Natural killer cell treated with Interleukin-12 subunit alpha and Interleukin-12 subunit beta and Interleukin-15 and Interleukin-18, amount 100 ng/mL, for 72 hours (primary cell): ENCODE measurements around the gene CDC14A. TPM values are rescaled to one million over a fixed set of nuclear protein-coding genes. Genes with fewer than 3 reads are reported as not detected.
"Not testable (repeated sequence)": the region's sequence is repeated elsewhere in the genome, so short reads cannot be mapped to it uniquely, and the experiment has no call there.

ENCODE experiments used
- ATAC-seq, 2 donors: fragments of 150-1000 bp; cut with Tn5 transposase in 1 of 2; sonication (Bioruptor Pico), chemical (Tn5 transposase) in 1 of 2; 2 replicates each; pipeline ENCODE4 v1.10.0; 2021
- DNase-seq: peaks from one replicate; pipeline ENCODE4 v3.0.0; 2022; ENCODE audit warnings: low spot score
- H3K27ac Mint-ChIP-seq, 2 donors: 1 replicate in 1 of 2; 2 replicates in 1 of 2; pipeline ENCODE4 v1.8.0; 2022; ENCODE audit warnings: mixed read lengths in 2 of 2, mild to moderate bottlenecking in 1 of 2, moderate library complexity in 1 of 2
- H3K27me3 Mint-ChIP-seq, 2 donors: 1 replicate in 1 of 2; 2 replicates in 1 of 2; pipeline ENCODE4 v1.8.0; 2022; ENCODE audit warnings: mixed read lengths in 2 of 2
- H3K36me3 Mint-ChIP-seq: one replicate; pipeline ENCODE4 v1.8.0; 2022; ENCODE audit warnings: mixed read lengths
- H3K4me1 Mint-ChIP-seq, 2 donors: 1 replicate in 1 of 2; 2 replicates in 1 of 2; pipeline ENCODE4 v1.8.0; 2022; ENCODE audit warnings: low read depth in 2 of 2, mixed read lengths in 2 of 2, mild to moderate bottlenecking in 1 of 2
- H3K4me3 Mint-ChIP-seq: one replicate; pipeline ENCODE4 v1.8.0; 2022; ENCODE audit warnings: mixed read lengths
- H3K9me3 Mint-ChIP-seq: 2 replicates; pipeline ENCODE4 v1.8.0; 2022; ENCODE audit warnings: mixed read lengths
- total RNA-seq, 2 donors: library from RNA; stranded (reverse); gene quantifications; one replicate each; pipeline ENCODE4 v1.2.3, GENCODE V29; 2022

The CDC14A gene
- total RNA-seq, 2 donors from 2014 or later, result 15.0 to 26.9 TPM

DNA sequence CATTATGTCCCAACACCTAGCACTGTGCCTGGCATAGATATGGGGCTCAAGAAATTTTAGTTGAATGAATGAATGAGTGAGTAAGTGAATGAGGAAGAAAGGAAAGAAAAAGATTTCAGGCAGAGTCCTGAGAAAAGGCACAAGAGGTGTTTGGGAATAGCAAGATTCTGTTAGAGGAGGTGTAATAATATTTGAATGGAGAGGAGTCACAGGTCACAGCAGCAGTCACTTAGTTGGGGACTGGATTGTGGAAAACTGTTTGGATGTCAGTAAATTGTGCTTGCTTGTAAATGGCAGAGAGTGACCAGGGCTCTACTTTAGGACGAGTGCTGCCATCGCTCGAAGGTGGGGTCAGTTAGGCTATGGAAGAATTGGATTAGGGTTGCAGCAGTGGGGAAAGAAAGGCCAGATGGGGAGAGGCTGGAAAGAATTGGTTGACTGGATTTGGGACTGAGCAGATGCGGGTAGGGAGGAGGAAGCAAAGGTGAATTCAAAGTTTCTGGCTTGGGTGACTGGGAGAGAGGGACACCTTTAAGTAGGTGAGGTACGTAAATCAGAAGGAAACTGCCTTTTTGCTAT is 9.3 kb downstream of the CDC14A start:
- no peak for ATAC-seq
- Mint-ChIP-seq H3K36me3 (peaks cover 8% of the 10 kb centered on the region), H3K27ac (peak overlapping the region; percentile 8 to 31), H3K4me1 (peaks cover 45 to 53% of the 10 kb centered on the region in 2 donors), H3K27me3 (no peaks in the 10 kb centered on the region), H3K9me3 (no peaks in the 10 kb centered on the region), H3K4me3 (no peak overlapping the region)
- DNase-seq, result no peak

GRCh38 chr1:100362821-100363466 is 10.6 kb downstream of the CDC14A start:
- Mint-ChIP-seq H3K4me1 (peaks cover 41 to 45% of the 10 kb centered on the region in 2 donors), H3K27ac (no peak overlapping the region), H3K27me3 (no peaks in the 10 kb centered on the region), H3K36me3 (peaks cover 8% of the 10 kb centered on the region), H3K9me3 (no peaks in the 10 kb centered on the region), H3K4me3 (no peak overlapping the region)
- ATAC-seq (no peak), DNase-seq (no peak)

DNA sequence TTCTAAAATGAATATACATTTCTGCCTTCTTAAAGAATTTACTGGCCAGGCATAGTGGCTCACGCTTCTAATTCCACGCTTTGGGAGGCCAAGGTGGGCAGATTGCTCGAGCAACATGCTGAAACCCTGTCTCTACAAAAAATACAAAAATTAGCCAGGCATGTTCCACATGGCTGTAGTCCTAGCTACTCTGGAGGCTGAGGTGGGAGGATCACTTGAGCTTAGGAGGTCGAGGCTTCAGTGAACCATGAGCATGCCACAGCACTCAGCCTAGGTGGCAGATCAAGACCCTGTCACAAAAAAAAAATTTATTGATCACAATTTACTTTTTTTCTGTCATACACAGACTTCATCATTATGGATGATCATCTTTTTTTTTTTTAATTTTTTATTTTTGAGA is 11.5 kb downstream of the CDC14A start:
- ATAC-seq (no peak), DNase-seq (no peak)
- H3K27ac Mint-ChIP-seq, result no peak overlapping the region
- peaks cover 39 to 41% of the 10 kb centered on the region in 2 donors for H3K4me1 Mint-ChIP-seq
- no peaks in the 10 kb centered on the region for H3K9me3 Mint-ChIP-seq
- peaks cover 8% of the 10 kb centered on the region for H3K36me3 Mint-ChIP-seq
- no peaks in the 10 kb centered on the region for H3K27me3 Mint-ChIP-seq
- no peak overlapping the region for H3K4me3 Mint-ChIP-seq

DNA sequence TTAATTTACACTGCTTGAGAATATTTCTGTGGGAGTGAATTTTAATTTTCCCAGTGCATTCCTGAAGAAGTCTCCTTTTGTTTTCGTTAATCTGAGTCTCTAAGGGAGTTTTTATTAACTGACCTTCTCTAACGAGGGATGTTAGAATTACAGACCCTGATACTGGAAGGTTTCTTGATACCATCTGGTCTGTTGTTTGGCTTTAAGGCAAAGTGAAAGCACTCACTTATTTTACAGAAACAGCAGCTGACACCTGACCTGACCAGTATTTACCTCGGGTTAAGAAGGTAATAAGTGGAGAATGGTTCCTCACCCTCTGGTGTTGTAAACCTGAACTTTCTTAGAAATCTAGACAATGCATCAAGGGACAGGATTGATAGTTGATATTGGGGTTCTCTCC is 12.4 kb downstream of the CDC14A start:
- Mint-ChIP-seq H3K27ac (peak overlapping the region in 1 of 2 donors; percentile 11), H3K9me3 (peaks cover 4% of the 10 kb centered on the region), H3K27me3 (no peaks in the 10 kb centered on the region), H3K36me3 (peaks cover 13% of the 10 kb centered on the region), H3K4me3 (peak overlapping the region; percentile 3), H3K4me1 (peaks cover 39 to 44% of the 10 kb centered on the region in 2 donors)
- DNase-seq, result no peak
- no peak for ATAC-seq

GRCh38 chr1:100366209-100366525 is 13.9 kb downstream of the CDC14A start:
- H3K27me3 Mint-ChIP-seq, result no peaks in the 10 kb centered on the region
- peaks cover 12% of the 10 kb centered on the region for H3K36me3 Mint-ChIP-seq
- H3K4me1 Mint-ChIP-seq, result peaks cover 44 to 46% of the 10 kb centered on the region in 2 donors
- DNase-seq (no peak), ATAC-seq (no peak)
- peaks cover 4% of the 10 kb centered on the region for H3K9me3 Mint-ChIP-seq
- H3K4me3 Mint-ChIP-seq, result no peak overlapping the region
- H3K27ac Mint-ChIP-seq, result peak overlapping the region in 1 of 2 donors; percentile 13

- H3K27ac Mint-ChIP-seq, H3K27me3 Mint-ChIP-seq: not testable (repeated sequence)
- peaks cover 43 to 51% of the 10 kb centered on the region in 2 donors for H3K4me1 Mint-ChIP-seq
These were observed 17.0 kb downstream of the CDC14A start for GRCh38 chr1:100369339-100369738.

GRCh38 chr1:100373953-100374352 is 21.6 kb downstream of the CDC14A start:
- Mint-ChIP-seq H3K36me3 (peaks cover 11% of the 10 kb centered on the region), H3K4me1 (peaks cover 42 to 55% of the 10 kb centered on the region in 2 donors)
- H3K27me3 Mint-ChIP-seq, DNase-seq, H3K9me3 Mint-ChIP-seq, H3K4me3 Mint-ChIP-seq, ATAC-seq, H3K27ac Mint-ChIP-seq: not testable (repeated sequence)

More at GRCh38 chr1:100369339-100369738, 17.0 kb downstream of the CDC14A start:
- ATAC-seq, H3K4me3 Mint-ChIP-seq, DNase-seq, H3K9me3 Mint-ChIP-seq, H3K36me3 Mint-ChIP-seq: not testable (repeated sequence)

DNA sequence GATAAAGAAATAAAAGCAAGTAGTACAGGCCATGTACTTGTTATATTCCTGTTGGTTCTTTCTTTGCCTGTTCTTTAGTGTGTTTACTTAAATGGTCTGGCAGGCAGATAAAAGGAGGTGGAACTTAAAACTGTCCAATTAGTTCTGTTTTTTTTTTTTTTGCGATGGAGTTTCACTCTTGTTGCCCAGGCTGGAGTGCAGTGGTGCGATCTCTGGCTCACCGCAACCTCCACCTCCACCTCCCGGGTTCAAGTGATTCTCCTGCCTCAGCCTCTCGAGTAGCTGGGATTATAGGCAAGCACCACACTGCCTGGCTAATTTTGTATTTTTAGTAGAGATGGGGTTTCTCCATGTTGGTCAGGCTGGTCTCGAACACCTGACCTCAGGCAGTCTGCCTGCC is 24.6 kb downstream of the CDC14A start:
- not testable (repeated sequence) for H3K27ac Mint-ChIP-seq, H3K27me3 Mint-ChIP-seq, H3K9me3 Mint-ChIP-seq, H3K4me3 Mint-ChIP-seq, ATAC-seq, DNase-seq
- Mint-ChIP-seq H3K36me3 (peaks cover 11% of the 10 kb centered on the region), H3K4me1 (peaks cover 41 to 54% of the 10 kb centered on the region in 2 donors)

DNA sequence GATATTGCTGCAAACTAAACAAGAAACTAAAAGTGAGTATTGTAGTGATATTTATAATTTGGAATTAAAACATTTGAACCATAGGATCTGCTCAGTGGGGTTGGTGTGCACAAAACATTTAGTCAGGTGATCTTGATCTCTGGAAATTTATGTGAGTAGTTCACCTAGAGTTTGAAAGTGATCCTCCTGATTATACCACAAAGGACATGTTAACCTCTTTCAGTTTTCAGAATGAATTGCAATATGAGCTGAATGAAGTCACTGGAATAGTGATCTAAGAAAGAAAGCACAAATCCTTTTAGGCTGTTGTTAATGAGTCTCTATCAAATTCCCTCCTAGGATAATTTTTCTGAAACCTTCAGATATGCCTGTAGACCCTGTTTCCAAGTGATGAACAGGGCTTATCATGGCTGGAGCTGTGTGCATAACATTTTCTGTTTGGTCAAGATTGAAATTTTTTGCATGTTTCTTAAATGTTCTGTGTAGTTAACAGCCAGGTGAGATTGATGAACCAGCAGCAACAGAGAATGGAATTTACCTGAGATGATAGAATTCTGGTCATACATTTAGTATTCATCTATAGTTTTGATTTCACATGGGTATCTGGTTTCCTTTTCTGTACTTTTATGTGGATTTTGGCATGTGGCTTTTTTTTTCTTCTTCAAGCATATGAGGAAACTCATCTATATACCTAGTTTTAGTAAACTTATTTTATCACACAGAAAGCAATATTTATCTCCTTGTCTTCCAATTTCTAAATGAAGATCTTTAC is 25.5 kb downstream of the CDC14A start:
- peak; percentile 70 to 89 for ATAC-seq
- Mint-ChIP-seq H3K4me1 (peaks cover 37 to 48% of the 10 kb centered on the region in 2 donors), H3K9me3 (no peaks in the 10 kb centered on the region), H3K36me3 (peaks cover 11% of the 10 kb centered on the region), H3K27ac (peak overlapping the region; percentile 74 to 81), H3K4me3 (peak overlapping the region; percentile 65), H3K27me3 (no peaks in the 10 kb centered on the region)
- DNase-seq, result no peak

DNA sequence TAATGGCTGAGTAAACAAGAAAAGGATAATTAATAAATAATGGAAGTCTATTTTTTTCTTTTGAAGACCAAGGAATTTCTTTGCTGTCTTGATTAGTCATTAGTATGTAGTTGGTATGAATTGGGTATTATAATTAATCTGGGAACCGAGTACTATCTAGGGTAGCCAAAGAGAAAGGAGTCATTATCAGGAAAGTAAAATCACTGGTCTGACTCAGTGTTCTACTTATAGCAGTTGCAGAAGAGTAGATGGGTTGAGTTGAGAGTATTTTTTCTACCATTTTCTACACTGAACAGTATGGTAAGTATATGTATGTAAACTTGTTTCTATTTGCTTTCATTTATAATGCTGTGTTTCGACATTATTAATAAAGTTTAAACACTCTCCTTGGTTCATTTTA is 26.6 kb downstream of the CDC14A start:
- no peaks in the 10 kb centered on the region for H3K9me3 Mint-ChIP-seq
- no peak overlapping the region for H3K4me3 Mint-ChIP-seq
- H3K27me3 Mint-ChIP-seq, result no peaks in the 10 kb centered on the region
- peaks cover 11% of the 10 kb centered on the region for H3K36me3 Mint-ChIP-seq
- H3K4me1 Mint-ChIP-seq, result peaks cover 36 to 48% of the 10 kb centered on the region in 2 donors
- H3K27ac Mint-ChIP-seq, result peak overlapping the region in 1 of 2 donors; percentile 81
- ATAC-seq (no peak), DNase-seq (no peak)

- H3K4me3 Mint-ChIP-seq, result no peak overlapping the region
These were observed 28.3 kb downstream of the CDC14A start for GRCh38 chr1:100380635-100381034.

GRCh38 chr1:100382657-100383056 is 30.4 kb downstream of the CDC14A start:
- Mint-ChIP-seq H3K36me3 (peaks cover 5% of the 10 kb centered on the region), H3K4me3 (no peak overlapping the region), H3K27ac (no peak overlapping the region), H3K9me3 (no peaks in the 10 kb centered on the region), H3K27me3 (no peaks in the 10 kb centered on the region), H3K4me1 (peaks cover 27 to 41% of the 10 kb centered on the region in 2 donors)
- DNase-seq (no peak), ATAC-seq (no peak)

More at GRCh38 chr1:100380635-100381034, 28.3 kb downstream of the CDC14A start:
- ATAC-seq, result no peak
- Mint-ChIP-seq H3K27ac (no peak overlapping the region), H3K27me3 (no peaks in the 10 kb centered on the region), H3K4me1 (peaks cover 29 to 40% of the 10 kb centered on the region in 2 donors), H3K36me3 (peaks cover 5% of the 10 kb centered on the region), H3K9me3 (no peaks in the 10 kb centered on the region)
- DNase-seq, result no peak

DNA sequence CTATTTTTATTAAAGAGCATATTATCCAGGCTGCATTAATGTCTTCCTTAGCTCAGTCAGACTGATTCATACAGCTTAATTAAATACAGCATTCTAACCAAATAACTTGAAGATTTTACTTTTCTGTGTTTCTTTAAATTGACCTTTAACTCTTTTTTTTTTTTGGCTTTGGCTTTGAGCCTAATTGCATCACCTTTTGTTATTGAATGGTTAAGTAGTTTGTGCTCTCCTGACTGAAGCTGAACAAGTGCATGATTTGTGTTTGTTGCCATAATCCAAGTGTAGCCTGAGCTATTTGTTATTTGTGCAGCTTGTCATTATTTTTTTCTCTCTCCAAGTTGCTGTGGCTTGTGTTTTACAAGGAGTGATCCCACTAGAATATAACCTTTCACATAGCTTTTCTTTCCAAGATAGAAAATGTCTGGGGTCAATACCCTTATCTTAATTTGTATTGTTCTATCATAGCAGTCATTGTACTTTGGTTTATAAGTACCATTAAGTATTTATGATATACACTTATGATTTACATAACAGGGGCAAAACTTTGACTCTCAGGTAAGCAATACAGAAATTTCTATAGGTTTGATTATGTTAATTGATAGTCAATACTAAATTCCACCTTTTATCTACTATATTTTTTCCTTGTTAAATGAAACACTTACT is 31.6 kb downstream of the CDC14A start:
- H3K9me3 Mint-ChIP-seq, result no peaks in the 10 kb centered on the region
- H3K4me3 Mint-ChIP-seq, result no peak overlapping the region
- no peak for ATAC-seq
- DNase-seq, result no peak
- H3K4me1 Mint-ChIP-seq, result peaks cover 25 to 39% of the 10 kb centered on the region in 2 donors
- no peaks in the 10 kb centered on the region for H3K27me3 Mint-ChIP-seq
- H3K27ac Mint-ChIP-seq, result no peak overlapping the region
- H3K36me3 Mint-ChIP-seq, result peaks cover 5% of the 10 kb centered on the region
